ENCODE measurements around the gene PITX3.

The PITX3 gene

GRCh38 chr10:102245932-102246251 is 4.6 kb upstream of the PITX3 start:
- H3K4me3 ChIP-seq (ENCODE audit: low read depth, low read length) = peak overlapping the region; percentile 96
- no peak for TF ChIP-seq CTCF (IDR thresholded peaks at IDR 0.05; ENCODE audit: low read depth, low read length)
- no peak for TF ChIP-seq MAX (IDR thresholded peaks at IDR 0.05; ENCODE audit: low read depth, low read length)
- TF ChIP-seq MYC (IDR thresholded peaks at IDR 0.05; ENCODE audit: low read depth, low read length) = no peak
- TF ChIP-seq POLR2A (IDR thresholded peaks at IDR 0.05; ENCODE audit: extremely low read depth, insufficient read length) = no peak
- DNase-seq (ENCODE audit: low read depth) = no peak

- peak within 1 kb of the TSS; percentile 96 for H3K4me3 ChIP-seq (ENCODE audit: low read depth, low read length)
- DNase-seq (ENCODE audit: low read depth) = peak; percentile 100
- TF ChIP-seq POLR2A (IDR thresholded peaks at IDR 0.05; ENCODE audit: extremely low read depth, insufficient read length) = peak; percentile 65
- no peak for TF ChIP-seq CTCF (IDR thresholded peaks at IDR 0.05; ENCODE audit: low read depth, low read length)
- peak; percentile 17; the same call in 1 of the 2 replicates for TF ChIP-seq MAX (IDR thresholded peaks at IDR 0.05; ENCODE audit: low read depth, low read length)
Measured at GRCh38 chr10:102245082-102245931, 4.0 kb upstream of the PITX3 start, which contains the start of gene GBF1. Gene GBF1, plus strand, starts transcription at chr10:102245532. Its CDS starts 13,407 bp downstream, at chr10:102258939.

- no peak for DNase-seq (ENCODE audit: low read depth)
- TF ChIP-seq MYC (IDR thresholded peaks at IDR 0.05; ENCODE audit: low read depth, low read length) (no peak), CTCF (IDR thresholded peaks at IDR 0.05; ENCODE audit: low read depth, low read length) (no peak), POLR2A (IDR thresholded peaks at IDR 0.05; ENCODE audit: extremely low read depth, insufficient read length) (no peak), MAX (IDR thresholded peaks at IDR 0.05; ENCODE audit: low read depth, low read length) (no peak)
- H3K4me3 ChIP-seq (ENCODE audit: low read depth, low read length) = no peak overlapping the region
Measured at GRCh38 chr10:102243309-102243708, 2.0 kb upstream of the PITX3 start.

- peak overlapping the region; percentile 38 for H3K4me3 ChIP-seq (ENCODE audit: low read depth, low read length)
- DNase-seq (ENCODE audit: low read depth) = no peak
Measured at GRCh38 chr10:102242118-102242485, 790 bp upstream of the PITX3 start.

GRCh38 chr10:102241032-102241443 is 274 bp downstream of the PITX3 start:
- TF ChIP-seq MAX (IDR thresholded peaks at IDR 0.05; ENCODE audit: low read depth, low read length) (no peak), CTCF (IDR thresholded peaks at IDR 0.05; ENCODE audit: low read depth, low read length) (no peak), POLR2A (IDR thresholded peaks at IDR 0.05; ENCODE audit: extremely low read depth, insufficient read length) (no peak)
- H3K4me3 ChIP-seq (ENCODE audit: low read depth, low read length) = peak overlapping the region; percentile 21
- no peak for DNase-seq (ENCODE audit: low read depth)

More at GRCh38 chr10:102242118-102242485, 790 bp upstream of the PITX3 start:
- TF ChIP-seq MYC (IDR thresholded peaks at IDR 0.05; ENCODE audit: low read depth, low read length) (no peak), POLR2A (IDR thresholded peaks at IDR 0.05; ENCODE audit: extremely low read depth, insufficient read length) (no peak), MAX (IDR thresholded peaks at IDR 0.05; ENCODE audit: low read depth, low read length) (no peak), CTCF (IDR thresholded peaks at IDR 0.05; ENCODE audit: low read depth, low read length) (no peak)
